Measurements from ENCODE around the gene CCDC178.
A peak's percentile ranks its signal among the peaks of the same experiment; 100 is the strongest.
"Not testable (repeated sequence)": the region's sequence is repeated elsewhere in the genome, so short reads cannot be mapped to it uniquely, and the experiment has no call there.

CCDC178 gene, protein sequence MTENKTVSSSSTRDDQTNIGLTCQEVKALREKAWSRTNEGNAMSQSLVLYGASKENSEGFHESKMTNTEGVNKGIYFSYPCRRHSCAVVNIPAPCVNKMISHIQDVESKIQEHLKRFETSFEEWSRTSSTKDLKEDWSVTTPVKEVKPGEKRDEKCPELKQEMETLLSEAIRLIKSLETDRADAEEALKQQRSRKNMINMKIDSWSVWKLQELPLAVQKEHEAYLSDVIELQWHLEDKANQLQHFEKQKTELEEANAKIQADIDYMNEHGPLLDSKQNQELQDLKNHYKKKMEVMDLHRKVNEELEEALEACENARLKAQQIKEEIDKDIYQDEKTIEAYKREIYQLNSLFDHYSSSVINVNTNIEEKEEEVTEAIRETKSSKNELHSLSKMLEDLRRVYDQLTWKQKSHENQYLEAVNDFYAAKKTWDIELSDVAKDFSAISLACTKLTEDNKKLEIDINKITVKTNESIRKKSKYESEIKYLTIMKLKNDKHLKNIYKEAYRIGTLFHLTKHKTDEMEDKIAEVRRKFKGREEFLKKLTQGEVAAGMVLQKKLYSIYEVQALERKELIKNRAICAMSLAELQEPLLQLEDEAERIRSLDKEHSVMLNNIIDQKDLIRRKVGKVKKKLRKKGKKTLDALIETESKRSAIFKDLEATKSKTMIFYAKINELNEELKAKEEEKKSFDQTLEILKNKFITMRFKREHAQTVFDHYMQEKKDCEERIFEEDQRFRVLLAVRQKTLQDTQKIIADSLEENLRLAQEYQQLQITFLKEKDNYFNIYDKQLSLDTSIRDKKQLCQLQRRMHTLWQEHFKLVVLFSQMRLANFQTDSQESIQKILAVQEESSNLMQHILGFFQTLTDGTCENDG

DNA sequence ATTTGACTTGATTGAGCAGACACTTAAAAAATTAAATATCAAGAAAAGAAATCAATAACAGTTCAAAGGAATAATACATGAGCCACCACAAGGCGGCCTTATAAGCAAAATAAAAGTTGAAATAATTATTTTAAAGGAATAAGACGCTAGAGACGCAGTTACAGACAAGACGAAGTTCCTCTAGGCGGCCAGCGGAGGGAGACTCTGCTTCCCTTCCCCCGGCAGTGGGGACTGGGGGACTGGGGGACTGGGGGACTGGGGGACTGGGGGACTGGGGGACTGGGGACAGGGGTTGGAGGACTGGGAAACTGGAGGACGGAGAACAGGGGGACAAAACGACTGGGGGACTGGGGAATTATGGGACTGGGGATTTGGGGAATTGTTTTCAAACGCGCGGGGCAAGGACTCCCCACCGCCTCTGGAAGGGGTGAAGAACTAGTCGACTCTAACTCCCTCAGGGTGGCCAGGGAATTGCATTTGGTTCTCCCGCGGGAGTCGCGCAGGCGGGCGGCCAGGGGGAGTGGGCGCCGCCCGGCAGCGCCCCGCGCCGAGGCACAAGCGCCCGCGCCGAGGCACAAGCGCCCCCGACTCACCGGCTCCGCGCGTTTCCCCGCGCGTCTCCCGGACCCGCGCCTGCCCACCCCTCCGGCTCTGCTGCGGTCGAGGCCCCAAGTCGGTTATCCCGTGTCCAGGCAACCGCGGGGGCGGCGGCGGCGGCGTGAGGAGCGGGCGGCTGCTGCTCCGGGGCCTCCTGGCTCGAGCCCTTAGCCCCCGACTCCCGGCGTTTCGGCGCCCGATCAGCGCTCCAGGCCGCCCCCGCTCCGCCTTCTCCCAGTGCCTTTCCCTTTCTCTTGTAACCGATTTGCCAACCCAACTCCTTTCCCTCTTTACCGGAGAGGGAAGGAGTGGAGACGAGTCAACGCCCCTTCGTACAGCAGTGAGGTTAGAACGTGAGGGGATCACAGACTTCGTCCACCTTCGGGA lies at the start of gene CCDC178:
TSS of gene CCDC178 (minus strand) at position 662 of the 984 bp plus-strand sequence. CDS start 28,633 bp downstream, outside the sequence.
- DNase-seq: peak; percentile 16

DNA sequence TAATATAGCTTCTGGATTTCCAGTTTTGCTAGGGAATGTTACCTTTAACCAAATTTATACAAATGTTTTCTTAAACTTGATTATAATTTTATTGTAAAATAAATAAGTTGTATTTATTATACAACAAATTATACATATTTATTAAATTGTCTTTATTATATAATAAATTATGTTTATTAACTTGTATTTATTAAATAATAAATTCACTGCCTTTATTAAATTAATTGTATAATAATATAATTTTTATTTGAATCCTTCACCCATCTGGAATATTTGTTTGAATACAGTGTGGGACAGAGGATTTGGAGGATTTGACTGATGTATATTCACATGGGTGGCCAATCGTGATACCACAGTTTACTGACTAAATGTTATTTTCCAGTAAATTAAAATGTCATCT lies 43.4 kb upstream of the CCDC178 start:
- DNase-seq: no peak

DNA sequence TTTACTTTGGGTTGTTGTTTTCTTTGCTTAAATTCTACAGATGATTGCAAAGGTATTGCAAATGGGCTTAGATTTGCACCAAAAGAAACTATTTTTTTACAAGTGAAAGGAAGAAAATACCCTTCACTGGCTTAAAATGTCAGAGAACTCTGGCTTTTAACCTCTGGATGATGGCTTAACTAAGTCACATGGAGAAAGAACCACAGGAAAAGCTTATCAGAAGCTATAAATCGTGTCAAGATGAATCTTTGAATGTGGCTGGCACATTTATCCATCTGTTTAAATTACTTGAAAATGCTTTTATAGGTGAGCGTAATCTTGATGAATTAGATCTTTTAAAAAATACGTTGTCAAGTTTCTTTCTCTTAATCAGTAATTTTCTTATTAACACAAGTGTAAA lies 32.0 kb upstream of the CCDC178 start:
- DNase-seq: no peak

DNA sequence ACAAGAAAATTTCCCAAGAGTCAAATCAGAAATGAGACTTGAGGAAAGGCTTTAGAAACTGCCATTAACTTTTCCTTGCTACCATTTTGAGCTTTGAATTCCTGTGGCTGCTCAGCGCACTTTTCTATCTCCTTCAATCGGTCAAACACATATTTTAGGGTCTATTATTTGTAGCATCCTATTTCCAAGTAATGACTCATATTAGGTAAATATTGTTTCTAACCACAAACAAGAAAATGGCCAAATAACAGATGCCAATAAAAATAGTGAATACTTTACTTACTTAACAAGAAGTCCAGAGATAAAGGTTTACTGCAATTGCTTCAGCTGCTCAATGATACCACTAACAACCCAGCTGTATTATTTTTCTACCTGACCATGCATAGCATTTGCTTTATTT lies 29.7 kb upstream of the CCDC178 start:
- no peak for DNase-seq

DNA sequence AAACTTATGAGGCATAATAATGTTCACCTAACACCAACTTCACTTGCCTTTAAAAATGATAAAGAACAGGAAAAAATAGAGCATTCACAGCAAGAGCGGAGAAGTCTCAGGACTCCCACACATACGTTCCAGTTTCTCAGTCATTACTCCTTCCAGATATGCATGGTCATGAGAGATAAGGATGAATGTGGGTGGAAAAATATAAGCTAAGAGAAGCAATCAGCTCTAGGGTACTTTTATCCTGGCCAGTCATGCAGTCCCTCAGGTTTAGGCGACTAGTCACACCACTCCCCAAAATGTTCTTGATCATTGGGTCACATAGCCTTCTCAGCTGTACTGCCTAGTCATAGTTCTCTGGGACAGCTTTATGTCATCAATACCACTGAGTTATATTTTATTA lies 29.2 kb upstream of the CCDC178 start:
- DNase-seq: no peak

DNA sequence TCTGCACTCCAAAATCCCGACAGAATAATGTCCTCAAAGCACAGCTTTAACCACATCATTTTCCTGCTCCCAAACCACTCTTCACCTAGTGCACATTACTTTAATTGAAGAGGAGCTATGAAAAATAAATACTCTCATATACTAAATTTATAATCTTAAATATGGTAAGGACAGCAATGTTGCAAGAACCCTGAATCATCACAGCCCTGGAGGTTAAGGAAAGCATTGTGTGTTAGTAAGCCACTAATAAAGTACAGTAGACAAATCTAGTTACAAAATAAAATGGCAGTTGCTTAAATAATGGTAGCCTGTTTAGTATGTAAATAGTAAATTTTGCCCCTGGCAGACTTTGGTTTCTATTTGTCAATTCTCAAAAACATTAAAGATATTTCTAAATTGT lies 27.0 kb upstream of the CCDC178 start:
- DNase-seq: no peak

DNA sequence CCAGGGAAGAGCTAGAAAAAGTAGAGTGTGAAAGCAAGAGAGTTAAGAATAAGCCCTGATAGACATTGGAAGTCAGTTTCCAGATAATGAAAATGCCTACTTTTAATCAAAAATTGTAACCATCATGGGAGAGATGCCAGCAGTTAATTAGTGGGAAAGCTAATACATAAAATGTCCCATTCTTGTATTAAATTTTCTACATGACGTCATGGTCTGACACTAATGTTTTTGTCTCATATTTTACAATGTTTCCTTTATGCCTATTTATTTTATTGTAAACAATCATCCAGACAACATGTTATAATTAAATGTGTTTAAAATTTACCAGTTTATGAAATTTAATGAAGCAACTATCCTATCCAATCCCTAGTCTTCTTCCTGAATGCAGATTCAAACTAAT lies 26.3 kb upstream of the CCDC178 start:
- DNase-seq: no peak

DNA sequence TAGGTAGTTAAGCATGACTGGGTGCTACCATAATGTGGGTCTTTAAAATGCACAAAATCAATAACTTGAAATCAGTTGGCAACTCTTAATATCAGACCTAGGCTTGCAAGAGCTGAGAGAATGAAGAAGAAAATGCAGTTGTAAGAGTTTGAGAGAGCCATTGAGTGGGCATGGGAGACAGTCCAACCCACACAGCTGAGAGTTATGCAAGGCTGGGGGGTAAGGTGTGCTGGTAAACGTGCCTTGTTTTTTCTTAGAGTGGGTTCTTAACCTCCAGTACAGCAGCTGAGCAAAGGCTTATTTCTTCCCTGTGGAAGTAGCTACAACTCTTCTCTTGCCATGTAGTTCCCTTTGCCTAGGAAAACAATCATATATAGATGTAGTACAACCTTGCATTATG lies 20.2 kb upstream of the CCDC178 start:
- DNase-seq: no peak

DNA sequence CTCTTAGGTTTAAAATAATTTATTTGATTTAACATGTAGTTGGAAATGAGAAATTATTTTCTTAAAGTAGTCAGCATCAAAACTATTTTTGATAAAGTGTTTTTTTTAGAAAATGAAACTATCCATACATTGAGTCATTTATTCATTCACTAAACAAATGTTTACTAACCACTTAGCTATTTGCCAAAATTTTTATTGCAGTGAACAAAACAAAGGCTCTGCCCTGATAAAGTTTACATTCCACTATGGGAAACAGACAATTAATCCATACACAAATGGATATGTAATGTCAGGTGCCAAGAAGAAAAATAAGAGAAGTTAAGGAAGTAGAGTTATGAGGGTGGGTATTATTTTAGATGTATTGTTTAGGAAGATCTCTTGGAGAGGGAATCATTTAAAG lies 19.1 kb upstream of the CCDC178 start:
- DNase-seq: no peak

DNA sequence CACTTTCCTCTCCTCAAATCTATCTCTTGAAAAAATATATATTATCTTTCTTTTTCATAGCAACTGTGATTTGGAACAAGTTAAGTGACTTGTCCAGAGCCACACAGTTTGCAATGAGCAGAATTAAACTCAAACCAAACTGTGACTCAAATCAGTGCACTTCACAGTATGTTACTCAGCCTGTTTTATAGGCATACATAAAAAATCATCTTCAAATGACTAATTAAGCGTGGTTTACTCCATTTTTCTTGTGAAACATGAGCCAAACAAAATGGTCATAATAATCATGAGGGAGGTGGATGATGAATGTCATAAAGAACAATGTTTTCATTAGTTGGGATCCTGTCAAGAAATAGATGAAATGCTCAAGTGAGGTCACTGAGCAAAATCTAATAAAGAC lies 6.1 kb upstream of the CCDC178 start:
- no peak for DNase-seq

DNA sequence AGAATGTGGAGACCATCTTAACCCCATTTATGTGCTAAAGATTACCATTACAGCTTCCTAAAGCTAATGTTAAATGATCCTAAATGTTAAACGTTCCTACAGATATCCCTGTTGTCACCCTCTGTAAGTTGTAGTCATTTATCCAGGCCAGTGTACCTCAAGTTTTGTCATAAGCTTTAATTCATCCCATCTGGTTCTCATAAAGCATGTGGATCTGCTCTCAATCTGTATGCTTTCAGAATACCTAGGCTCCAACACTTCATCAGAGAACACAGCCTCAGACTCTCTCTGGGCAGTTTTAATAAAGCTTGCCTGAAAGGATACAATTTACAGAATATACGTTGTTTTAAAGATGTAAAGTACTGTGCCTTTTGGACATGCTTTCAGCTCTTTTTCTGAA lies 4.2 kb upstream of the CCDC178 start:
- DNase-seq: no peak

DNA sequence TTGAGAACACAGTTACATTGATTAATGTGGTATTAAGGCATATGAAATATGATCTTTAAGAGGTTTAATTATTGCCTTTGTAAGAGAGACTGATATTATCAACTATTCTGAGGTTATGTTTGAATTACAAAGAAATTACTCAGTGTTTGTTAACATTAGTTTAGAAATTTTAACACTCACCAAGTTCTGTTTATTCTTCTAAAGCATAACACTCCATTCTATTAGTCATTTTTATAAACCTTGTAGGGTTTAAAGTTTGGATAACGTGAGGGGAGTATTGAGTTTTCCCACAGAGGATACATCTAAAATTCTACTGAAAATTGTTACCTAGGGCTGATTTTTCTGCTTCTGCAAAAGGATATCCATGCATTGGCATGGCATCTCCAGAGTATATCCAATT lies 7.7 kb downstream of the CCDC178 start:
- no peak for DNase-seq

DNA sequence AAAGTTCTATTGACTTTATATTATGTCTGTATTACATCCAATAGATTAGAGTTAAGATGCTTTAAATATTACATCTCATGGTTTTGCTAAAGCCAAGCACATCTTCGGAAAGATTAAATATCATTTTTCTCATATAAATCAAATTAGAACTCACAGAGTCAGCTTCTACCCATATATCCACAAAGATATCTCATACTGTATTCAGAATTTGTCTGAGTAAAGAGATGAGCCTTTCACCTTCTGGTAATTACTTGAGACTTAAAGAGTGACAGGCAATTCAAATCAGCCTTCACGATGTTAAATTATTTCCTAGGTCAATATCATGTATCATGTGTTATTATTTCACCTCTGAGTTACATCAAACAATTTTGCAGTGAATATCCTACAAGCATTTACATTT lies 13.0 kb downstream of the CCDC178 start:
- no peak for DNase-seq

DNA sequence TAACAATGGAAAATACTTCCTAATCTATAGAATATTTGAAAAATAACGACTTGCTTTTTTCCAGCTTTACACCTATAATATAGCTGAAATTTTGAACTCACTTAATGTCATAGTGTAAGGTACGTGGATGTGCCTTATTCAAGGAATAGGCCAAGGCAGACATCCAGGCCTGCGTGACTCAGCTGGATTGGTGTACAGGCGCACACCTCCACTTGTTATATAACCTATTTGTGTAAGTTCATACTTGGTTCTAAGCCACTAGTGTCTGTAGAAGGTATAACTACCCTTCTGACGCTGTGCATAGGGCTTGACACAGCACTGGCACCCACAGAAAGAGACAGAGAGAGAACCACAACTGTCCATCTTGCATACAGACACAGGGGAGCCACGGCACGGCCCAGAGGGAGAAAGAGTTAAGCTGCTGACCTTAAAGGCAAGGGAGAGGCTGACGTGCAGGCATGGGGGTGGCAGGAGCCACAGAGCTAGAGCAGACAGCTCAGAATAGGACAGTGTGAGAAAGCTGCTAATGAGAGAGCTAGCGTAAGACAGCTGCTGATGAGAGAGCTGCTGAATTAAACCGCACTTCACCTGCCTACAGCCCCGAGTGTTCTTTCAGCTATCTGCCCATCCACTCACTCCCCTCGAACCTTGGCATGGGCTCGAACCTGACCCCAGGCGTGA lies 16.1 kb downstream of the CCDC178 start:
- no peak for DNase-seq

DNA sequence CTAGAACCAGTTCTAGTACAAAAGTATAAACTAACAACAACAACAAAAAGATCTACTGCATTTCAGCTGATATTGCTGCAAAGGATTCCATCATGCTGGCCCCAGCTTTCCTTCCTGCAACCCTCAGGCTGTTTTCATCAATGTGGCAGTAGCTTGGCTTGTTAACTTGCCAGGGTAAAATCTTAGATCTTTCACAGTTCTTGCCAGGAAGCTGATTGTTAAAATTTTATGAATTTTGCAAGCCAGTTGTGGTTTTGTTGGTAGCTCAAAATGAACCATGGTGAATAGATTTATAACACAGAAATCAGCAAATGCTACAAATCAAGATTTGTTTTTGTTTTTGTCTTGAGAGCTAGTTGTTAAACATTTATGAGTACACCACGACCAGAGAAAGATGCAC lies 19.3 kb downstream of the CCDC178 start:
- no peak for DNase-seq

DNA sequence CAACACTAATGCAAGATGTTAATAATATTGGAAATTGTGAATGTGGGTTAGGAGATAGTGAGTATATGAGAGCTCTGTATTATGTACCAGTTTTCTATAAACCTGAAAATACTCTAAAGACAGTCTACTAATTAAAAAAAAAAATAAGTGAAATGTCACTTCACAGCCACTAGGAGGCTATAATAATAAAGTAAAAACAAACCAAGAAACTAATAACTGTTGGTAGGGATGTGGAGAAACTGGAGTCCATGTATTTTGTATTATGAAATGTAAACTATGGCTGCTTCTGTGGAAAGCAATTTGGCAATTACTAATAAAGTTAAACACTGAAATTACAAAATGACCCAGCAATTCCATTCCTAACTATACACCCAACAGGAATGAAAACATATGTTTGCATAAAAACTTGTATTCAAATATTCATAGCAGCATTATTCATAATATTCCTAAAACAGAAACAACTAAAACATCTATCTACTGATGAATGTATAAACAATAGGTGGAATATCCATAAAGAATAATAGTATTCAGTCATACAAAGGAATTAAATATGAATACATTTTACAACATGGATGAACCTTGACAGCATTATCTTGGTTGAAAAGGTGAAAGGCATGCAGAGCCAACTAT lies 36.2 kb downstream of the CCDC178 start:
- no peak for DNase-seq

DNA sequence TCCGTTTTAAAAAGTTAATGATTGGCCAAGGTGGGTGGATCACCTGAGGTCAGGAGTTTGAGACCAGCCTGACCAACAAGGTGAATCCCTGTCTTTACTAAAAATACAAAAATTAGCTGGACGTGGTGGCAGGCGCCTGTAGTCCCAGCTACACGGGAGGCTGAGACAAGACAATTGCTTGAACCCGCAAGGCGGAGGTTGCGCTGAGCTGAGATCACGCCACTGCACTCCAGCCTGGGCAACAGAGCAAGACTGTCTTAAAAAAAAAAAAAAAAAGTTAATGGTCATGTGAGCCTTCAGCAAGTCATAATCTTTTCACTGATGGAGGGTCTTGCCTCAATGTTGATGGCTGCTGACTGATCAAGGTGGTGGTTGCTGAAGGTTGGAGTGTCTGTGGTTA lies 41.6 kb downstream of the CCDC178 start:
- not testable (repeated sequence) for DNase-seq

DNA sequence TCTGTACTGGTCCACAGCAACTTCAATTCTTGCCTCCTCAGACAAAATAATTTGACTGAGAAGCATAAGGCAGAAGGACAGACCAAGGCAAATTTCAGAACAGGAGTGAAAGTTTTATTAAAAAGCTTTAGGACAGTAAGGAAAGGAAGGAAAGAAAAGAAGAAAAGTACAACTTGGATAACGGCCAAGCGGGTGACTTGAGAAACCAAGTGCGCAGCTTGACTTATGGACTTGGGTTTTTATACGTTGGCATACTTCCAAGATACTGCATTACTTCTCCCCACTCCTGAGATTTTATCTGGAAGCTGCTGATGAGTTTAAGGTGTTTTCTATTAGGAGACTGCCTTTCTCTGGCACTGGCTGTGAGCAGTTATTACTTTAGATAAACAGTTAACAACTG lies 64.7 kb downstream of the CCDC178 start:
- no peak for DNase-seq

DNA sequence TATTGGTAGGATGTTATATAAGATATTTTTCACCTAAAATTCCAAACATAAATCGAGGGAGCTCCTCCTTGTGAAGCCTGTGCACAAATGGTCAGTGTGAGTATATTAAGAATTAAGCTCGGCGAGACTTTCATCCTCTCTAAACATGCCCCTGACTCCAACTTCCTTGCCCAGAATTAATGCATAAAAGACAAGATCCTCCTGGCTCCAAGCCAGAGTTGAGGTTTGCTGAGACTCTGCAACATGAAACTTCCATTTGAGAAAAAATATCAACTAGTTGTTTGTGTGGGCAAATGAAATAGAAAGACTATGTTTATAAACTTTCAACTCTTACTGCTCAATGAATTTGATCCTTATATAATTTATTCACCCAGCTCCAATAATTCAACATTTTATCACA lies 68.1 kb downstream of the CCDC178 start:
- no peak for DNase-seq

DNA sequence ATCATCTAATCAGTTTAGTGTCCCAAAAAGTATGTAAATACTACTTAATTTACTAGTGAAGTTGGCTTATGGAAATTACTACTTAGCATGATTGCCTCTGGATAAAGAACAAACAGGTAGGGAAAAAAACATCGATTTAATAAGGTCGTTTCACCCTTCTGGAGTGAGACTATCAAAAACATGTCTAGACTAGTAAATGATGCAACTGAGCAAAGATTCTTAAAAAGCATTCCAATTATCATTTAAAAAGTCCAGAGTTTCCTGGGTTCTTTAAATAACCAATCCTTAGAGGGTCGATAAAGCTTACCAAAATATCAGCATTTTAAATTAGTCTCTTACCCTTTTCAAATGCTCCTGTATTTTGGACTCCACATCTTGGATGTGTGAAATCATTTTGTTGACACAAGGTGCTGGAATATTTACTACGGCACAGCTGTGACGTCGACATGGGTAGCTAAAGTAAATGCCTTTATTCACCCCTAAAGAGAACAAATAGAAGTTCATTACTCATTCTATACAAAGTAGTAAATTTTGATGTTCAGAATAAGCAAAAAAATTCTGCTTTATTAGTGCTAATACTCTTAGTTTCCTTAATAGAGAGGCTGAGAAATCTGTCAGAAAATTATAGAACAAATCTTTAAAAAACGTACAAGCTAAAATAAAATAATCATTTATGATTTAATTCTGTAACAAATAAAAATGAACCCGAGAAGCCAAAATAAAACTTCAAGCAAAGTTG lies 70.6 kb downstream of the CCDC178 start:
- no peak for DNase-seq

DNA sequence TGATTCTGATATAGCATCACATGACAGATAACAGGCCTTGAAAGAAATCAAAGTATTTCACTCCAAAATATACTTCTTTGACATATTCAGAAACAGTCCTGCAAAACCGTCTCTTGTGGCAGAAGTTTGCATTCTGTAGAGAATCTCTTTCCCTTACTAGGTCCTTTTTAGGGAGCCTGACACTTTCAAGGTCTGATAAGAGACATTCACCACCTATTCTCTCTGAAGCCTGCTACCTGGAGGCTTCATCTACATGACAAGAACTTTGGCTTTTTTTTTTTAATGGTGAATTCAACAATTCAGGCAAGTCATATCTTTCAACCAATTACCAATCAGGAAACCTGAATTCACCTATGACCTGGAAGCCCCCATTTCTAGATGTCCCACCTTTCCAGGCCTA lies 83.8 kb downstream of the CCDC178 start:
- DNase-seq: no peak
